Measurements from ENCODE around the gene TMTC1. TPM values are rescaled to one million over a fixed set of nuclear protein-coding genes. Genes with fewer than 3 reads are reported as not detected.

TMTC1 gene
- total and polyA plus RNA-seq, 9 of the 15 experiments (the other 6 are each of a cell fraction or from before 2014, with no cell fraction given): under 0.01 to 0.18 (median 0.06) TPM; not detected in 2

DNA sequence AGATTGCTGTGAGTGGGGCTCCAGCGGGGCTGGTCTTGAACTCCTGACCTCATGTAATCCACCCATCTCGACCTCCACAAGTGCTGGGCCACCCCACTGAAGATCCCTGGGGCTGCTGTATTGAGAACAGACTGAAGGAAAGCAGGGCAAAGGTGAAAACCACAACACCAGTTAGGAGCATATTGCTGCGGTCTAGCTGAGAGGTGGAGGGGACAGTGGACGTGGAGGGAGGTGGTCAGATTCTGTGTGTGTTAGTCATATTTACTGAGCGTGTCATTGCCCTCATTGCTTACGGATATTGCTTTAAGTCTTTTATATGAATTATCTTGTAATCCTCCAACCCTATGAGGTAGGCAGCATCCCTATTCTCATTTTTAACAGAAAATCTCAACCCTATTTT, 217.3 kb downstream of the TMTC1 start (continued):
- no peak for TF ChIP-seq HSF4 (CRISPR knock-in tag; IDR thresholded peaks at IDR 0.05; ENCODE audit: borderline replicate concordance)
- no peak for TF ChIP-seq SREBF2 (CRISPR knock-in tag; IDR thresholded peaks at IDR 0.05)
- no peak for TF ChIP-seq ZNF232 (CRISPR knock-in tag; IDR thresholded peaks at IDR 0.05)
- no peak for TF ChIP-seq ILF3 (IDR thresholded peaks at IDR 0.05; ENCODE audit: borderline replicate concordance)
- no peak for TF ChIP-seq KHSRP (IDR thresholded peaks at IDR 0.05)
- TF ChIP-seq E2F3 (CRISPR knock-in tag; IDR thresholded peaks at IDR 0.05): no peak
- TF ChIP-seq, protein P1, sequence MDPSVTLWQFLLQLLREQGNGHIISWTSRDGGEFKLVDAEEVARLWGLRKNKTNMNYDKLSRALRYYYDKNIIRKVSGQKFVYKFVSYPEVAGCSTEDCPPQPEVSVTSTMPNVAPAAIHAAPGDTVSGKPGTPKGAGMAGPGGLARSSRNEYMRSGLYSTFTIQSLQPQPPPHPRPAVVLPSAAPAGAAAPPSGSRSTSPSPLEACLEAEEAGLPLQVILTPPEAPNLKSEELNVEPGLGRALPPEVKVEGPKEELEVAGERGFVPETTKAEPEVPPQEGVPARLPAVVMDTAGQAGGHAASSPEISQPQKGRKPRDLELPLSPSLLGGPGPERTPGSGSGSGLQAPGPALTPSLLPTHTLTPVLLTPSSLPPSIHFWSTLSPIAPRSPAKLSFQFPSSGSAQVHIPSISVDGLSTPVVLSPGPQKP (CRISPR knock-in tag; IDR thresholded peaks at IDR 0.05): no peak
- TF ChIP-seq RBM14 (IDR thresholded peaks at IDR 0.05; ENCODE audit: borderline replicate concordance, insufficient read depth, low read depth, low read length): no peak
- no peak for TF ChIP-seq ZNF146 (CRISPR knock-in tag; IDR thresholded peaks at IDR 0.05; ENCODE audit: unreplicated experiment)

DNA sequence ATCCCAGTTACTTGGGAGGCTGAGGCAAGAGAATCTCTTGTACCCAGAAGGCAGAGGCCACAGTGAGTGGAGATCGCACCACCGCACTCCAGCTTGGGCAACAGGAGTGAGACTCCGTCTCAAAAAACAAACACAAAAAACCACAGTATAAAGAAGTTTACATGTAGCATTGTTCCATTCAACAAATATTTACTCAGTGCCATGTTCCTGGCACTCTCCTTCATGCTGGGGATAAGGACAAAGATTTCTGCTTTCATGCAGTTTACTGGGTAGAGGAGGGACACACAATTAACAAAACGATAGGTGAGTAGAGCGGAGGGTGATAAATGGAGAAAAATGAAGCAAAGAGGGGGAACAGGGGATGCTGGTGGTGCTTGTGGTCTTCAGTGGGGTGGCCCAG, 218.0 kb downstream of the TMTC1 start:
- intact Hi-C loops (cut with micrococcal nuclease): no loop called here
- no peak overlapping the region for H3K4me2 ChIP-seq (ENCODE audit: insufficient read depth, low read length)
- H3K9me3 ChIP-seq (replicated peaks; ENCODE audit: control insufficient read depth, insufficient read depth, low read depth, low read length): no peaks in the 10 kb centered on the region
- DNase-seq (ENCODE audit: extremely low read depth in 1 of 4, low spot score in 3 of 4) (no peak), FAIRE-seq (no peak), ATAC-seq (no peak)
- no peak overlapping the region for H3K27ac ChIP-seq (ENCODE audit: extremely low read depth, low read depth, low read length)
- BruUV-seq (replicated peaks): no TSS peak
- H2AFZ ChIP-seq (ENCODE audit: low read depth, low read length): no peak overlapping the region
- POLR2A ChIA-PET: no interaction called here
- CTCF ChIA-PET (ENCODE audit: low intra/inter-chr PET ratio): no interaction called here
- TF ChIP-seq, protein P2, sequence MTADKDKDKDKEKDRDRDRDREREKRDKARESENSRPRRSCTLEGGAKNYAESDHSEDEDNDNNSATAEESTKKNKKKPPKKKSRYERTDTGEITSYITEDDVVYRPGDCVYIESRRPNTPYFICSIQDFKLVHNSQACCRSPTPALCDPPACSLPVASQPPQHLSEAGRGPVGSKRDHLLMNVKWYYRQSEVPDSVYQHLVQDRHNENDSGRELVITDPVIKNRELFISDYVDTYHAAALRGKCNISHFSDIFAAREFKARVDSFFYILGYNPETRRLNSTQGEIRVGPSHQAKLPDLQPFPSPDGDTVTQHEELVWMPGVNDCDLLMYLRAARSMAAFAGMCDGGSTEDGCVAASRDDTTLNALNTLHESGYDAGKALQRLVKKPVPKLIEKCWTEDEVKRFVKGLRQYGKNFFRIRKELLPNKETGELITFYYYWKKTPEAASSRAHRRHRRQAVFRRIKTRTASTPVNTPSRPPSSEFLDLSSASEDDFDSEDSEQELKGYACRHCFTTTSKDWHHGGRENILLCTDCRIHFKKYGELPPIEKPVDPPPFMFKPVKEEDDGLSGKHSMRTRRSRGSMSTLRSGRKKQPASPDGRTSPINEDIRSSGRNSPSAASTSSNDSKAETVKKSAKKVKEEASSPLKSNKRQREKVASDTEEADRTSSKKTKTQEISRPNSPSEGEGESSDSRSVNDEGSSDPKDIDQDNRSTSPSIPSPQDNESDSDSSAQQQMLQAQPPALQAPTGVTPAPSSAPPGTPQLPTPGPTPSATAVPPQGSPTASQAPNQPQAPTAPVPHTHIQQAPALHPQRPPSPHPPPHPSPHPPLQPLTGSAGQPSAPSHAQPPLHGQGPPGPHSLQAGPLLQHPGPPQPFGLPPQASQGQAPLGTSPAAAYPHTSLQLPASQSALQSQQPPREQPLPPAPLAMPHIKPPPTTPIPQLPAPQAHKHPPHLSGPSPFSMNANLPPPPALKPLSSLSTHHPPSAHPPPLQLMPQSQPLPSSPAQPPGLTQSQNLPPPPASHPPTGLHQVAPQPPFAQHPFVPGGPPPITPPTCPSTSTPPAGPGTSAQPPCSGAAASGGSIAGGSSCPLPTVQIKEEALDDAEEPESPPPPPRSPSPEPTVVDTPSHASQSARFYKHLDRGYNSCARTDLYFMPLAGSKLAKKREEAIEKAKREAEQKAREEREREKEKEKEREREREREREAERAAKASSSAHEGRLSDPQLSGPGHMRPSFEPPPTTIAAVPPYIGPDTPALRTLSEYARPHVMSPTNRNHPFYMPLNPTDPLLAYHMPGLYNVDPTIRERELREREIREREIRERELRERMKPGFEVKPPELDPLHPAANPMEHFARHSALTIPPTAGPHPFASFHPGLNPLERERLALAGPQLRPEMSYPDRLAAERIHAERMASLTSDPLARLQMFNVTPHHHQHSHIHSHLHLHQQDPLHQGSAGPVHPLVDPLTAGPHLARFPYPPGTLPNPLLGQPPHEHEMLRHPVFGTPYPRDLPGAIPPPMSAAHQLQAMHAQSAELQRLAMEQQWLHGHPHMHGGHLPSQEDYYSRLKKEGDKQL (CRISPR knock-in tag; IDR thresholded peaks at IDR 0.05; ENCODE audit: borderline replicate concordance): no peak
- TF ChIP-seq CBFB (CRISPR knock-in tag; IDR thresholded peaks at IDR 0.05) (no peak), NUFIP1 (IDR thresholded peaks at IDR 0.05; ENCODE audit: partially characterized antibody) (no peak)
- TF ChIP-seq, protein P1 (CRISPR knock-in tag; IDR thresholded peaks at IDR 0.05): no peak
- no peak overlapping the region for H3K4me3 ChIP-seq
- H3K4me1 ChIP-seq (replicated peaks in 1 of 2; ENCODE audit: control insufficient read depth in 2 of 2, insufficient read depth in 2 of 2, low read length in 2 of 2): no peaks in the 10 kb centered on the region
- H3K36me3 ChIP-seq (ENCODE audit: control insufficient read depth, insufficient read depth, low read length): no peaks in the 10 kb centered on the region
- WGBS (ENCODE audit: insufficient coverage, low coverage, missing lambda C conversion rate): 10% methylated on average over 5 of the region's 5 CpGs
- in situ Hi-C loops (cut with MboI): no loop called here
- no peaks in the 10 kb centered on the region for H3K9me1 ChIP-seq (ENCODE audit: control insufficient read depth, insufficient read depth, low read length)
- no peaks in the 10 kb centered on the region; a peak in 1 of 5 replicates for H3K27me3 ChIP-seq (ENCODE audit: control insufficient read depth in 2 of 2, insufficient read depth in 2 of 2, low read length in 2 of 2)
- no peaks in the 10 kb centered on the region for H3K79me2 ChIP-seq (ENCODE audit: control insufficient read depth, insufficient read depth, low read length)
- H4K20me1 ChIP-seq (replicated peaks; ENCODE audit: control insufficient read depth, insufficient read depth, low read length): no peaks in the 10 kb centered on the region
- no peak overlapping the region for H3K9ac ChIP-seq (ENCODE audit: insufficient read depth in 1 of 2, low read depth in 2 of 2, low read length in 2 of 2)

All from K562 (cell line).